Mammary microvascular endothelial cell (primary cell): ENCODE data around the gene CCDC9. TPM values are rescaled to one million over a fixed set of nuclear protein-coding genes. Genes with fewer than 3 reads are reported as not detected.

Experiments
- total RNA-seq: library from RNA; depleted of rRNA; stranded (reverse); fragments of >200 nt; gene quantifications from 2 replicates; pipeline ENCODE4 v1.2.3, GENCODE V29; 2015

CCDC9 gene
- 12.8 and 20.8 TPM in 2 replicates for total RNA-seq

GRCh38 chr19:47255879-47256692 lies at the start of gene CCDC9:
Gene CCDC9, plus strand, starts transcription at chr19:47256525. Its CDS starts 1,876 bp downstream, at chr19:47258401.

GRCh38 chr19:47230921-47231214 lies 25.5 kb upstream of the CCDC9 start, which contains the start of gene BBC3:
Gene BBC3, minus strand, starts transcription at chr19:47231199. Its CDS starts 2,768 bp downstream, at chr19:47228431.

GRCh38 chr19:47274071-47274890 lies 18.0 kb downstream of the CCDC9 start, which contains the start of gene INAFM1:
Gene INAFM1, plus strand, starts transcription at chr19:47274885. Its CDS starts 35 bp downstream, at chr19:47274920.

GRCh38 chr19:47309608-47310007 lies 53.3 kb downstream of the CCDC9 start, which contains the start of gene C5AR1:
Gene C5AR1, plus strand, starts transcription at chr19:47309861. Its CDS starts 35 bp downstream, at chr19:47309896.

Other genes with a start within 250 kb of the CCDC9 start
- not detected in 2 replicates for gene NPAS1, start 236.7 kb upstream of the CCDC9 start, total RNA-seq
- gene TMEM160, start 207.9 kb upstream of the CCDC9 start, total RNA-seq, result 56.9 and 67.6 TPM in 2 replicates
- gene ZC3H4, start 142.7 kb upstream of the CCDC9 start, total RNA-seq, result 26.8 and 30.0 TPM in 2 replicates
- 208 and 209 TPM in 2 replicates for gene SAE1, start 125.7 kb upstream of the CCDC9 start, total RNA-seq
- gene BBC3, start 25.3 kb upstream of the CCDC9 start, total RNA-seq, result 22.5 and 25.8 TPM in 2 replicates
- gene INAFM1, start 18.4 kb downstream of the CCDC9 start, total RNA-seq, result 1.5 and 2.1 TPM in 2 replicates
- gene C5AR1, start 53.3 kb downstream of the CCDC9 start, total RNA-seq, result not detected in 2 replicates
- gene C5AR2, start 75.7 kb downstream of the CCDC9 start, total RNA-seq, result not detected in 2 replicates
- gene DHX34, start 92.8 kb downstream of the CCDC9 start, total RNA-seq, result 20.3 and 20.4 TPM in 2 replicates
- not detected in 2 replicates for gene MEIS3, start 163.0 kb downstream of the CCDC9 start, total RNA-seq
- gene SLC8A2, start 215.4 kb downstream of the CCDC9 start, total RNA-seq, result not detected in 2 replicates
- 3.7 and 4.4 TPM in 2 replicates for gene KPTN, start 227.7 kb downstream of the CCDC9 start, total RNA-seq